Measurements from ENCODE around the gene FABP2. TPM values are rescaled to one million over a fixed set of nuclear protein-coding genes. Genes with fewer than 3 reads are reported as not detected.

Gene FABP2
- total and polyA plus RNA-seq, 2 of the 8 experiments (the other 6 are each of a cell fraction or from before 2014, with no cell fraction given): not detected

GRCh38 chr4:119302073-119302832 is 19.7 kb downstream of the FABP2 start:
- 89% methylated on average over 5 of the region's 5 CpGs; no CpG with 5 or more reads in 1 of the 2 experiments for whole genome bisulfite sequencing, 2 experiments (ENCODE audit: extremely low coverage in 1 of 2, insufficient coverage in 1 of 2, insufficient read length in 1 of 2, insufficient replicate concordance in 2 of 2, low coverage in 1 of 2, low lambda C conversion rate in 2 of 2, missing lambda C conversion rate in 1 of 2)
- POLR2A ChIA-PET (ENCODE audit: partially characterized antibody): no interaction called here
- H3K9me3 ChIP-seq (ENCODE audit: insufficient read depth in 2 of 2, low read depth in 1 of 2, low read length in 1 of 2): no peaks in the 10 kb centered on the region

More at GRCh38 chr4:119302073-119302832, 19.7 kb downstream of the FABP2 start:
- H2AK5ac ChIP-seq (ENCODE audit: low read depth, low read length): no peak overlapping the region
- peak overlapping the region; percentile 57 for H3K23ac ChIP-seq (ENCODE audit: insufficient read length)
- H4K91ac ChIP-seq (replicated peaks; ENCODE audit: insufficient read length, low read length): no peak overlapping the region
- H3K27me3 ChIP-seq (replicated peaks in 1 of 4; ENCODE audit: control insufficient read depth in 3 of 4, extremely low read depth in 1 of 4, insufficient read depth in 3 of 4, low read length in 3 of 4): no peaks in the 10 kb centered on the region
- no peak overlapping the region for H4K5ac ChIP-seq (ENCODE audit: insufficient read length, low read depth, low read length)
- peaks cover 0 to 6% (median 3%) of the 10 kb centered on the region in 4 experiments; a peak in 5 of 7 replicates for H3K4me1 ChIP-seq (replicated peaks in 1 of 4; ENCODE audit: control insufficient read depth in 3 of 4, insufficient read depth in 4 of 4, low read length in 3 of 4)
- no peak overlapping the region for H3K4me2 ChIP-seq (ENCODE audit: insufficient read depth in 1 of 2, low read depth in 2 of 2, low read length in 2 of 2)
- H3K27ac ChIP-seq (ENCODE audit: low read depth, low read length): no peak overlapping the region
- no peak overlapping the region for H2BK5ac ChIP-seq (ENCODE audit: low read depth, low read length)
- TF ChIP-seq SP1 (IDR thresholded peaks at IDR 0.05; ENCODE audit: low read depth, low read length): no peak
- TF ChIP-seq JUN (IDR thresholded peaks at IDR 0.05; ENCODE audit: low read depth, low read length): no peak
- no peak for TF ChIP-seq SUZ12 (IDR thresholded peaks at IDR 0.05; ENCODE audit: low read length)
- no peak for TF ChIP-seq CREB1 (IDR thresholded peaks at IDR 0.05)
- TF ChIP-seq CHD1 (IDR thresholded peaks at IDR 0.05; ENCODE audit: low read depth, low read length): no peak
- TF ChIP-seq SP2 (IDR thresholded peaks at IDR 0.05; ENCODE audit: low read length): no peak
- no peak overlapping the region for H3K4ac ChIP-seq (replicated peaks; ENCODE audit: insufficient read length, low read depth, low read length)
- no peak overlapping the region for H3K56ac ChIP-seq (replicated peaks; ENCODE audit: insufficient read length, low read depth, low read length)
- H3K18ac ChIP-seq (ENCODE audit: extremely low read depth, low read length): no peak overlapping the region
- H4K8ac ChIP-seq (ENCODE audit: extremely low read depth, insufficient read depth, low read length): no peak overlapping the region
- no peaks in the 10 kb centered on the region for H4K20me1 ChIP-seq (replicated peaks in 1 of 2; ENCODE audit: control insufficient read depth in 1 of 2, insufficient read depth in 2 of 2, low read length in 2 of 2)
- no peak overlapping the region for H2BK12ac ChIP-seq (ENCODE audit: low read depth, low read length)
- no peak overlapping the region for H2BK20ac ChIP-seq (ENCODE audit: low read length)
- FAIRE-seq: no peak
- no peak for DNase-seq (ENCODE audit: low read depth in 1 of 2, low spot score in 2 of 2)
- H3K9ac ChIP-seq (replicated peaks in 1 of 4; ENCODE audit: extremely low read depth in 1 of 4, low read depth in 3 of 4, low read length in 3 of 4): no peak overlapping the region
- H3K14ac ChIP-seq (ENCODE audit: insufficient read length): no peak overlapping the region
- H2BK15ac ChIP-seq (ENCODE audit: low read length): no peak overlapping the region
- H2BK120ac ChIP-seq (replicated peaks; ENCODE audit: low read depth, low read length): no peak overlapping the region
- H2AFZ ChIP-seq (ENCODE audit: low read length): no peak overlapping the region
- H3K36me3 ChIP-seq (ENCODE audit: control insufficient read depth in 2 of 4, insufficient read depth in 4 of 4, low read length in 3 of 4): peaks cover 0 to 11% (median 2%) of the 10 kb centered on the region in 4 experiments; a peak in 2 of 8 replicates
- peaks cover 11% of the 10 kb centered on the region for H3K23me2 ChIP-seq (ENCODE audit: low read depth, low read length)
- H3K79me1 ChIP-seq (ENCODE audit: low read depth, low read length): 0 out of 2 replicates have a peak, but pooled peaks cover 6% of the 10 kb centered on the region
- H3K4me3 ChIP-seq (ENCODE audit: extremely low read depth in 1 of 4, insufficient read depth in 2 of 4, low read depth in 3 of 4, low read length in 4 of 4): no peak overlapping the region
- CTCF ChIA-PET (ENCODE audit: partially characterized antibody): interaction anchor here (1.5 kb wide), 1 partner anchor 262 kb away, joined by 5 read pairs; no protein-coding TSS in a partner anchor
- peaks cover 3 to 14% of the 10 kb centered on the region in 2 experiments; a peak in 3 of 4 replicates for H3K79me2 ChIP-seq (ENCODE audit: control insufficient read depth in 1 of 2, insufficient read depth in 2 of 2, low read length in 2 of 2)

Measured in H1 (cell line).